Neural cell (in vitro differentiated cells): Measurements from ENCODE around the gene TRIM58. TPM values are rescaled to one million over a fixed set of nuclear protein-coding genes. Genes with fewer than 3 reads are reported as not detected.

Experiments used
- H2AFZ ChIP-seq: fragments of 200-600, 300-800 bp; sonication (generic), shearing (Covaris generic); 2 replicates; pipeline ENCODE4 v1.6.0; 2014; ENCODE audit warnings: low read depth, mild to moderate bottlenecking, antibody characterized with exemption, low read length, moderate library complexity
- H3F3A ChIP-seq: fragments of 200-600 bp; shearing (Covaris generic); 2 replicates; pipeline ENCODE4 v1.6.1; 2016; ENCODE audit warnings: mild to moderate bottlenecking, moderate library complexity, mixed read lengths, antibody characterized with exemption, low read length; ENCODE audit not compliant: insufficient read depth, poor library complexity, severe bottlenecking
- H3K27ac ChIP-seq: fragments of 200-600, 300-800 bp; sonication (generic), shearing (Covaris generic); 2 replicates; pipeline ENCODE4 v1.5.1; 2014; ENCODE audit warnings: mild to moderate bottlenecking, low read length, moderate library complexity
- H3K27me3 ChIP-seq: fragments of 300-800, 200-600 bp; sonication (generic), shearing (Covaris generic); 2 replicates; pipeline ENCODE4 v1.6.0; 2014; ENCODE audit warnings: mild to moderate bottlenecking, low read depth, low read length, moderate library complexity; ENCODE audit not compliant: insufficient read depth
- H3K36me3 ChIP-seq: fragments of 300-800, 200-600 bp; sonication (generic), shearing (Covaris generic); 2 replicates; pipeline ENCODE4 v1.5.1; 2014; ENCODE audit warnings: mild to moderate bottlenecking, antibody characterized with exemption, low read length, moderate library complexity; ENCODE audit not compliant: insufficient read depth
- H3K4me2 ChIP-seq: fragments of 300-800, 200-600 bp; sonication (generic), shearing (Covaris generic); 2 replicates; pipeline ENCODE4 v1.6.0; 2014; ENCODE audit warnings: mild to moderate bottlenecking, low read length
- H3K4me3 ChIP-seq: fragments of 300-800, 200-600 bp; sonication (generic), shearing (Covaris generic); 2 replicates; pipeline ENCODE4 v1.5.1; 2014; ENCODE audit warnings: mild to moderate bottlenecking, low read length, moderate library complexity
- H3K79me2 ChIP-seq: fragments of 200-600 bp; shearing (Covaris generic); replicated peaks from 2 replicates; pipeline ENCODE4 v1.6.0; 2014; ENCODE audit warnings: mild to moderate bottlenecking, low read length, moderate library complexity; ENCODE audit not compliant: insufficient read depth
- H3K9ac ChIP-seq: fragments of 300-800, 200-600 bp; sonication (generic), shearing (Covaris generic); 2 replicates; pipeline ENCODE4 v1.6.1; 2016; ENCODE audit warnings: mild to moderate bottlenecking, low read length, mixed read lengths
- H3K9me2 ChIP-seq: fragments of 200-600 bp; shearing (Covaris generic); 2 replicates; pipeline ENCODE4 v1.6.1; 2016; ENCODE audit warnings: mild to moderate bottlenecking, low read length, mixed read lengths; ENCODE audit not compliant: insufficient read depth
- H3K9me3 ChIP-seq: fragments of 200-600, 300-800 bp; sonication (generic), shearing (Covaris generic); 2 replicates; pipeline ENCODE4 v1.6.1; 2016; ENCODE audit warnings: mild to moderate bottlenecking, mixed run types, low read length, moderate library complexity, mixed read lengths
- H4K20me1 ChIP-seq: fragments of 200-600 bp; shearing (Covaris generic); 2 replicates; pipeline ENCODE4 v1.6.1; 2016; ENCODE audit warnings: mild to moderate bottlenecking, mixed run types; ENCODE audit not compliant: insufficient read depth
- CTCF ChIP-seq: fragments of 450-650 bp; IDR thresholded peaks from 2 replicates; pipeline ENCODE4 v1.5.1; 2014; ENCODE audit warnings: antibody characterized with exemption, mild to moderate bottlenecking, moderate library complexity; ENCODE audit not compliant: poor library complexity, severe bottlenecking
- EP300 ChIP-seq: fragments of 450-650 bp; conservative IDR thresholded peaks from 2 replicates; pipeline ENCODE4 v1.6.1; 2014; ENCODE audit warnings: antibody characterized with exemption, mild to moderate bottlenecking, moderate library complexity; ENCODE audit not compliant: poor library complexity, severe bottlenecking
- EZH2 ChIP-seq: fragments of 200-600, 300-800 bp; shearing (Covaris generic), sonication (generic); IDR thresholded peaks from 2 replicates; pipeline ENCODE4 v1.6.1; 2014; ENCODE audit warnings: antibody characterized with exemption, low read length, borderline replicate concordance, mild to moderate bottlenecking; ENCODE audit not compliant: insufficient read depth, poor library complexity, severe bottlenecking
- MXI1 ChIP-seq: fragments of 450-650 bp; conservative IDR thresholded peaks from 2 replicates; pipeline ENCODE4 v1.6.1; 2014; ENCODE audit warnings: antibody characterized with exemption, mild to moderate bottlenecking; ENCODE audit not compliant: poor library complexity, severe bottlenecking
- POLR2AphosphoS5 ChIP-seq: IDR thresholded peaks from 2 replicates; pipeline ENCODE4 v1.6.1; 2012
- RAD21 ChIP-seq: fragments of 450-650 bp; conservative IDR thresholded peaks from 2 replicates; pipeline ENCODE4 v1.6.1; 2014; ENCODE audit warnings: antibody characterized with exemption, mild to moderate bottlenecking, moderate library complexity
- REST ChIP-seq: IDR thresholded peaks from 2 replicates; pipeline ENCODE4 v1.6.1; 2012; ENCODE audit warnings: borderline replicate concordance
- SMC3 ChIP-seq: fragments of 450-650 bp; conservative IDR thresholded peaks from 2 replicates; pipeline ENCODE4 v1.6.1; 2014; ENCODE audit warnings: antibody characterized with exemption, mild to moderate bottlenecking, moderate library complexity; ENCODE audit not compliant: poor library complexity
- TAF1 ChIP-seq: IDR thresholded peaks from 2 replicates; pipeline ENCODE4 v1.6.1; 2012; ENCODE audit warnings: low read depth
- polyA plus RNA-seq: library from polyadenylated mRNA; depleted of rRNA; stranded (reverse); fragments of >200 nt; gene quantifications from 2 replicates; pipeline ENCODE4 v1.2.3, GENCODE V29; 2014

TRIM58 gene
- polyA plus RNA-seq, 1 donor from 2014 or later, result 0.12 TPM

GRCh38 chr1:247822060-247822459 is 34.9 kb upstream of the TRIM58 start:
- no peaks in the 10 kb centered on the region for H3F3A ChIP-seq
- H3K9me2 ChIP-seq, result no peaks in the 10 kb centered on the region
- H3K36me3 ChIP-seq, result no peaks in the 10 kb centered on the region
- H3K4me2 ChIP-seq, result no peak overlapping the region
- H3K27ac ChIP-seq, result no peak overlapping the region
- no peak overlapping the region for H3K4me3 ChIP-seq
- H3K27me3 ChIP-seq, result no peaks in the 10 kb centered on the region
- no peak for TF ChIP-seq RAD21
- TF ChIP-seq EZH2, result no peak
- TF ChIP-seq POLR2AphosphoS5, result no peak
- no peak for TF ChIP-seq REST
- no peak for TF ChIP-seq TAF1
- no peak for TF ChIP-seq SMC3
- TF ChIP-seq EP300, result no peak
- no peak for TF ChIP-seq MXI1
- no peaks in the 10 kb centered on the region for H3K9me3 ChIP-seq
- no peaks in the 10 kb centered on the region for H4K20me1 ChIP-seq
- H3K79me2 ChIP-seq, result no peaks in the 10 kb centered on the region
- no peak overlapping the region for H2AFZ ChIP-seq
- H3K9ac ChIP-seq, result no peak overlapping the region

GRCh38 chr1:247824023-247824422 is 33.0 kb upstream of the TRIM58 start, which contains the start of gene OR14A16:
TSS of gene OR14A16 (minus strand) at chr1:247824119. CDS start at chr1:247815729, 8,390 bp downstream.
- no peak within 1 kb of the TSS for H2AFZ ChIP-seq
- no peaks in the 10 kb centered on the region for H3K79me2 ChIP-seq
- H4K20me1 ChIP-seq, result no peaks in the 10 kb centered on the region
- H3K4me3 ChIP-seq, result no peak within 1 kb of the TSS
- no peaks in the 10 kb centered on the region for H3K9me3 ChIP-seq
- H3K9me2 ChIP-seq, result no peaks in the 10 kb centered on the region
- H3F3A ChIP-seq, result no peaks in the 10 kb centered on the region
- H3K36me3 ChIP-seq, result no peaks in the 10 kb centered on the region
- no peak within 1 kb of the TSS for H3K9ac ChIP-seq
- no peak within 1 kb of the TSS for H3K4me2 ChIP-seq
- TF ChIP-seq REST (no peak), CTCF (no peak), RAD21 (no peak), MXI1 (no peak), POLR2AphosphoS5 (no peak), EZH2 (no peak), TAF1 (no peak), EP300 (no peak), SMC3 (no peak)
- H3K27me3 ChIP-seq, result no peaks in the 10 kb centered on the region
- H3K27ac ChIP-seq, result no peak within 1 kb of the TSS
